ENCODE measurements around the gene FAM227B.

- no peak for TF ChIP-seq CTCF (IDR thresholded peaks at IDR 0.05; ENCODE audit: low read length)
- TF ChIP-seq EZH2 (IDR thresholded peaks at IDR 0.05; ENCODE audit: borderline replicate concordance, low read length): no peak
These were observed 300.3 kb downstream of the FAM227B start for GRCh38 chr15:49320351-49320750.

Data from OCI-LY1 (cell line).